ENCODE results near the gene P2RX7.

DNA sequence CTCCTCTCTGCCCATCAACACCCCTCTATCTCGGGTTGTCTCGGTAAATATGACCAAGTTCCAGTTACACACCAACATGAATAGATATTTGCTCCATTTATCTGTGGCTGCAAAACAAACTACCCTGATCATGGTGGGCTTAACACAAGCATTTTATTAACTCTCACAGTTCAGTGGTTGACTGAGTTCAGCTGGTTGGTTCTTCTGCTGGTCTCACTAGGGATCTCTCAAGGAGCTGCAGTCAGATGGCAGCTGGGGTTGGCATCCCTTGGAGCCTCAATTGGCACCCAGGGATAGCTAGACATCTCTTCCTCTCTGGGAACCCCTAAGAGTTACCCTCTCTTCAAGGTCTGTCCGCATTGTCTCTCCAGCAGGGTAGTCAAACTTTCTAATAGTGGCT lies 25.4 kb downstream of the P2RX7 start:
- no peak for TF ChIP-seq CBFB (CRISPR knock-in tag; IDR thresholded peaks at IDR 0.05)
- TF ChIP-seq, protein P1, sequence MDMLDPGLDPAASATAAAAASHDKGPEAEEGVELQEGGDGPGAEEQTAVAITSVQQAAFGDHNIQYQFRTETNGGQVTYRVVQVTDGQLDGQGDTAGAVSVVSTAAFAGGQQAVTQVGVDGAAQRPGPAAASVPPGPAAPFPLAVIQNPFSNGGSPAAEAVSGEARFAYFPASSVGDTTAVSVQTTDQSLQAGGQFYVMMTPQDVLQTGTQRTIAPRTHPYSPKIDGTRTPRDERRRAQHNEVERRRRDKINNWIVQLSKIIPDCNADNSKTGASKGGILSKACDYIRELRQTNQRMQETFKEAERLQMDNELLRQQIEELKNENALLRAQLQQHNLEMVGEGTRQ (CRISPR knock-in tag; IDR thresholded peaks at IDR 0.05), result no peak
- TF ChIP-seq, protein P2, sequence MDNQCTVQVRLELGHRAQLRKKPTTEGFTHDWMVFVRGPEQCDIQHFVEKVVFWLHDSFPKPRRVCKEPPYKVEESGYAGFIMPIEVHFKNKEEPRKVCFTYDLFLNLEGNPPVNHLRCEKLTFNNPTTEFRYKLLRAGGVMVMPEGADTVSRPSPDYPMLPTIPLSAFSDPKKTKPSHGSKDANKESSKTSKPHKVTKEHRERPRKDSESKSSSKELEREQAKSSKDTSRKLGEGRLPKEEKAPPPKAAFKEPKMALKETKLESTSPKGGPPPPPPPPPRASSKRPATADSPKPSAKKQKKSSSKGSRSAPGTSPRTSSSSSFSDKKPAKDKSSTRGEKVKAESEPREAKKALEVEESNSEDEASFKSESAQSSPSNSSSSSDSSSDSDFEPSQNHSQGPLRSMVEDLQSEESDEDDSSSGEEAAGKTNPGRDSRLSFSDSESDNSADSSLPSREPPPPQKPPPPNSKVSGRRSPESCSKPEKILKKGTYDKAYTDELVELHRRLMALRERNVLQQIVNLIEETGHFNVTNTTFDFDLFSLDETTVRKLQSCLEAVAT (IDR thresholded peaks at IDR 0.05), result no peak
